ENCODE measurements around the gene PALM. TPM values are rescaled to one million over a fixed set of nuclear protein-coding genes. Genes with fewer than 3 reads are reported as not detected.

PALM gene
- total RNA-seq, 2 donors from 2014 or later: 8.7 to 11.9 TPM

GRCh38 chr19:677201-677600 lies 31.5 kb upstream of the PALM start:
- no peak for ATAC-seq
- DNase-seq: peak in 1 of 2 donors; percentile 68
- intact Hi-C loops (cut with DNase I, micrococcal nuclease): no loop called here

GRCh38 chr19:677601-678436 lies 30.9 kb upstream of the PALM start:
- ATAC-seq: no peak
- intact Hi-C loops (cut with DNase I, micrococcal nuclease): no loop called here
- DNase-seq: no peak

GRCh38 chr19:678791-679388 lies 29.8 kb upstream of the PALM start:
- intact Hi-C loops (cut with DNase I, micrococcal nuclease): no loop called here
- ATAC-seq: no peak
- no peak for DNase-seq

- ATAC-seq: no peak
- intact Hi-C loops (cut with DNase I, micrococcal nuclease): no loop called here
Measured at GRCh38 chr19:679418-680286, 29.1 kb upstream of the PALM start.

GRCh38 chr19:680287-681028 lies 28.3 kb upstream of the PALM start:
- intact Hi-C loops (cut with DNase I, micrococcal nuclease): no loop called here

More at GRCh38 chr19:679418-680286, 29.1 kb upstream of the PALM start:
- peak; percentile 65 to 69 for DNase-seq

GRCh38 chr19:681029-682019 lies 27.4 kb upstream of the PALM start:
- peak in 1 of 2 donors; percentile 94 for DNase-seq
- intact Hi-C loops (cut with DNase I, micrococcal nuclease): no loop called here
- ATAC-seq: no peak

More at GRCh38 chr19:680287-681028, 28.3 kb upstream of the PALM start:
- peak; percentile 99 to 100 for DNase-seq
- ATAC-seq: peak; percentile 87

GRCh38 chr19:682678-683320 lies 25.9 kb upstream of the PALM start:
- no peak for DNase-seq
- ATAC-seq: no peak
- intact Hi-C loops (cut with DNase I, micrococcal nuclease): no loop called here

GRCh38 chr19:685454-685931 lies 23.2 kb upstream of the PALM start:
- intact Hi-C loops (cut with DNase I, micrococcal nuclease): no loop called here
- DNase-seq (no peak), ATAC-seq (no peak)

- DNase-seq (no peak), ATAC-seq (no peak)
- intact Hi-C loops (cut with DNase I, micrococcal nuclease): no loop called here
Measured at GRCh38 chr19:686589-687297, 22.0 kb upstream of the PALM start.

- ATAC-seq (no peak), DNase-seq (no peak)
- intact Hi-C loops (cut with DNase I, micrococcal nuclease): no loop called here
Measured at GRCh38 chr19:687569-688166, 21.1 kb upstream of the PALM start.

- intact Hi-C loops (cut with DNase I, micrococcal nuclease): no loop called here
Measured at GRCh38 chr19:688214-688613, 20.5 kb upstream of the PALM start.

GRCh38 chr19:688992-689391 lies 19.7 kb upstream of the PALM start:
- no peak for ATAC-seq
- intact Hi-C loops (cut with DNase I, micrococcal nuclease): no loop called here

More at GRCh38 chr19:688214-688613, 20.5 kb upstream of the PALM start:
- DNase-seq (no peak), ATAC-seq (no peak)

GRCh38 chr19:690203-690602 lies 18.5 kb upstream of the PALM start:
- intact Hi-C loops (cut with DNase I, micrococcal nuclease): no loop called here
- DNase-seq (no peak), ATAC-seq (no peak)

More at GRCh38 chr19:688992-689391, 19.7 kb upstream of the PALM start:
- no peak for DNase-seq

GRCh38 chr19:694481-695351 lies 14.0 kb upstream of the PALM start:
- no peak for DNase-seq
- no peak for ATAC-seq
- intact Hi-C loops (cut with DNase I, micrococcal nuclease): no loop called here

GRCh38 chr19:695352-695949 lies 13.3 kb upstream of the PALM start, which contains the start of gene PRSS57:
Gene PRSS57 (minus strand): TSS chr19:695452. CDS start chr19:695430, 22 bp downstream.
- ATAC-seq: no peak
- DNase-seq: no peak
- intact Hi-C loops (cut with DNase I, micrococcal nuclease): no loop called here
